Common myeloid progenitor, CD34-positive (primary cell): ENCODE results near the gene LTV1.

Experiments
- CTCF ChIA-PET: fragments of 350-600 bp; sonication (Branson Sonifier 250); formaldehyde crosslinking; loops from one replicate; lab custom pipeline; 2021; ENCODE audit warnings: antibody characterized with exemption; lab: Charles Lee
- POLR2A ChIA-PET: fragments of 350-600 bp; sonication (Branson Sonifier 250); formaldehyde crosslinking; loops from one replicate; lab custom pipeline; 2021; ENCODE audit warnings: antibody characterized with exemption; lab: Charles Lee
- DNase-seq, 3 donors: peaks; one replicate each; pipeline versions ENCODE4 v3.0.0 to v3.0.0-alpha.2; 2013
- H3K27ac ChIP-seq, 2 experiments: 1 replicate in 1 of 2; 2 replicates in 1 of 2; pipeline ENCODE4 v1.7.0; 2013; ENCODE audit warnings: inconsistent platforms in 2 of 2, low read length in 2 of 2, mild to moderate bottlenecking in 2 of 2, low read depth in 1 of 2, moderate library complexity in 1 of 2; ENCODE audit not compliant: severe bottlenecking in 2 of 2, insufficient read depth in 1 of 2, poor library complexity in 1 of 2
- H3K27me3 ChIP-seq, 5 experiments: replicated peaks in 2 of 5; 1 replicate in 3 of 5; 2 replicates in 2 of 5; pipeline versions ENCODE4 v1.6.1 to v1.7.0; 2013; ENCODE audit warnings: low read length in 4 of 5, mild to moderate bottlenecking in 2 of 5, moderate library complexity in 2 of 5, inconsistent platforms in 1 of 5; ENCODE audit not compliant: insufficient read depth in 5 of 5, control insufficient read depth in 4 of 5
- H3K36me3 ChIP-seq, 4 experiments: 1 replicate in 2 of 4; 2 replicates in 2 of 4; pipeline versions ENCODE4 v1.6.1 to v1.7.0; 2013; ENCODE audit warnings: low read length in 3 of 4, control low read depth in 1 of 4, mild to moderate bottlenecking in 1 of 4; ENCODE audit not compliant: control insufficient read depth in 4 of 4, insufficient read depth in 4 of 4
- H3K4me1 ChIP-seq, 4 experiments: 1 replicate in 3 of 4; 2 replicates in 1 of 4; pipeline versions ENCODE4 v1.6.1 to v1.7.1; 2013; ENCODE audit warnings: low read length in 3 of 4, mild to moderate bottlenecking in 3 of 4, control low read depth in 1 of 4, inconsistent platforms in 1 of 4, moderate library complexity in 1 of 4; ENCODE audit not compliant: control insufficient read depth in 4 of 4, insufficient read depth in 4 of 4; ENCODE audit errors: control extremely low read depth in 1 of 4
- H3K4me3 ChIP-seq, 7 experiments: 1 replicate in 4 of 7; 2 replicates in 3 of 7; pipeline versions ENCODE4 v1.5.1 to v1.7.0; 2013; ENCODE audit warnings: mild to moderate bottlenecking in 7 of 7, low read length in 6 of 7, moderate library complexity in 6 of 7, inconsistent platforms in 2 of 7, low read depth in 2 of 7, control low read depth in 1 of 7; ENCODE audit not compliant: insufficient read depth in 4 of 7, control insufficient read depth in 1 of 7; ENCODE audit errors: extremely low read depth in 1 of 7
- H3K9me3 ChIP-seq, 5 experiments: 1 replicate in 4 of 5; 2 replicates in 1 of 5; pipeline versions ENCODE4 v1.6.1 to v1.7.1; 2013; ENCODE audit warnings: low read length in 4 of 5, mild to moderate bottlenecking in 2 of 5, inconsistent platforms in 1 of 5, low read depth in 1 of 5, moderate library complexity in 1 of 5; ENCODE audit not compliant: control insufficient read depth in 4 of 5, insufficient read depth in 2 of 5; ENCODE audit errors: control extremely low read depth in 1 of 5
- WGBS: methylation state at CpG from one replicate; pipeline ENCODE4 v1.1.5; 2013; ENCODE audit not compliant: insufficient coverage; 5-methylcytosine and 5-hydroxymethylcytosine counted together

LTV1 gene

GRCh38 chr6:143806282-143807102, 36.6 kb upstream of the LTV1 start:
- ChIA-PET POLR2A (no interaction called here), CTCF (interaction anchor here (0.8 to 1.6 kb wide), 2 partner anchors 60 to 207 kb away, joined by 3 read pairs; no protein-coding TSS in a partner anchor)
- peak; percentile 23 to 72 (median 71) for DNase-seq
- no peaks in the 10 kb centered on the region for H3K9me3 ChIP-seq
- 100% methylated on average over 1 of the region's 8 CpGs for WGBS
- H3K36me3 ChIP-seq: peaks cover 6 to 10% (median 6%) of the 10 kb centered on the region in 4 experiments
- peaks cover 0 to 24% (median 0%) of the 10 kb centered on the region in 4 experiments for H3K4me1 ChIP-seq
- no peak overlapping the region for H3K4me3 ChIP-seq
- peak overlapping the region in 1 of 2 experiments; percentile 44 for H3K27ac ChIP-seq
- no peaks in the 10 kb centered on the region for H3K27me3 ChIP-seq

- Histone ChIP-seq H3K27ac (peak overlapping the region in 1 of 2 experiments; percentile 9), H3K27me3 (no peaks in the 10 kb centered on the region), H3K4me3 (no peak overlapping the region), H3K4me1 (peaks cover 0 to 24% (median 0%) of the 10 kb centered on the region in 4 experiments), H3K9me3 (no peaks in the 10 kb centered on the region), H3K36me3 (peaks cover 4 to 9% (median 6%) of the 10 kb centered on the region in 4 experiments)
- ChIA-PET POLR2A (no interaction called here), CTCF (interaction anchor here (1.6 kb wide), 1 partner anchor 206 kb away, joined by 3 read pairs; no protein-coding TSS in a partner anchor)
- peak in 1 of 3 donors; percentile 7 for DNase-seq
- WGBS: 100% methylated on average over 3 of the region's 6 CpGs
These were observed 35.9 kb upstream of the LTV1 start for GRCh38 chr6:143807103-143807772.

DNA sequence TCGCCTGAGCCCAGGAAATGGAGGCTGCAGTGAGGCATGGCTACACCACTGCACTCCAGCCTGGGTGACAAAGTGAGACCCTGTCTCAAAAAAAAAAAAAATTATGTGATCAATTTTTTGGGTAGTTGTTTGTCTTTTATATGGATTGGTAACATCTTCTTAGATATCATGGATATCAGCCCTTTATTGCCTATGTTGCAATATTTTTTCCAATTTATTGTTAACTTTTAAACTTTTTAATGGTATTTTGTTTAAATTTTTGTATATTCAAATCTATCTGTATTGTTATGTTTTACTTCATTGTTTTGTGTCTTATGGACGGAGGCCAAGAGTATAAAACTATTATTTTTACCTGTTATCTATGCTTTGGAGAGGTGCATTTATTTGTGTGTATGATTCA, 32.4 kb upstream of the LTV1 start:
- 100% methylated on average over 1 of the region's 2 CpGs for WGBS
- H3K4me1 ChIP-seq: peaks cover 0 to 19% (median 0%) of the 10 kb centered on the region in 4 experiments

DNA sequence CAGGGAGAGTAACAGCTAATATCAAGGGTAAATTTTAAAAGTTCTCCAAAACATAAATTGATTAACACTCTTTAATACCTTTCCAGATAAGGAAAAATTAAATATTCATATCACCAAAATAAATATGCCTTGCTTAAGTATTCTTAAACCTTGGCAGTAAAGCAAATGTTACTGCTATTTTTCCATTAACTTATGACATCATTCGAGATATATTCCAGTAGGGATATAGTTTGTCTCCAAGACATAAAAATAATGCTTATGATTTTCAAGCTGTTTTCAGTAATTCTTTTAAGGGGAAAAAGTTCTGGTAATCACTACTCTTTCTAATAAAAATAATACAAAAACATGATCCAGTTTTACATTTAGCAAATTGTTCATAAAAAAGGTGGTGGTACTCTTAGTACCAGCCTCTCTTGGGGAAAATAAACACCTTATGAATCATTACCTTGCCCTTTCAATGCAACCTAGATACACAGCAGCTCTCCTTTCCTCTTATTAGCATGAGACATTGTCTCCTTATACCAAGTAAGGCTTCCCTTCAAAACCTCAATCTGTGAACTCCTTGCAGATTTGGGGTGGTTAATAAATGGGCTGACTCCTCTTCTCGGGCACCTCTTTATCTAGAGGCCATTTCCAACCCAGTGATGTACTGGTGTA, 31.5 kb upstream of the LTV1 start:
- Histone ChIP-seq H3K9me3 (no peaks in the 10 kb centered on the region), H3K27ac (no peak overlapping the region), H3K27me3 (no peaks in the 10 kb centered on the region), H3K4me3 (no peak overlapping the region), H3K4me1 (peaks cover 0 to 10% (median 0%) of the 10 kb centered on the region in 4 experiments), H3K36me3 (peaks cover 4 to 8% (median 7%) of the 10 kb centered on the region in 4 experiments)
- ChIA-PET CTCF (interaction anchor here (1.2 kb wide), 1 partner anchor 19 kb away, joined by 3 read pairs; no protein-coding TSS in a partner anchor), POLR2A (no interaction called here)
- DNase-seq: no peak
- 100% methylated on average over 1 of the region's 2 CpGs for WGBS

More for the DNA sequence above, 32.4 kb upstream of the LTV1 start:
- no peaks in the 10 kb centered on the region for H3K9me3 ChIP-seq
- no peak for DNase-seq
- CTCF ChIA-PET: interaction anchor here (1.2 kb wide), 1 partner anchor 18 kb away, joined by 3 read pairs; no protein-coding TSS in a partner anchor
- no peak overlapping the region for H3K27ac ChIP-seq
- H3K36me3 ChIP-seq: peaks cover 4 to 8% (median 7%) of the 10 kb centered on the region in 4 experiments
- H3K4me3 ChIP-seq: no peak overlapping the region
- H3K27me3 ChIP-seq: no peaks in the 10 kb centered on the region
- POLR2A ChIA-PET: no interaction called here

DNA sequence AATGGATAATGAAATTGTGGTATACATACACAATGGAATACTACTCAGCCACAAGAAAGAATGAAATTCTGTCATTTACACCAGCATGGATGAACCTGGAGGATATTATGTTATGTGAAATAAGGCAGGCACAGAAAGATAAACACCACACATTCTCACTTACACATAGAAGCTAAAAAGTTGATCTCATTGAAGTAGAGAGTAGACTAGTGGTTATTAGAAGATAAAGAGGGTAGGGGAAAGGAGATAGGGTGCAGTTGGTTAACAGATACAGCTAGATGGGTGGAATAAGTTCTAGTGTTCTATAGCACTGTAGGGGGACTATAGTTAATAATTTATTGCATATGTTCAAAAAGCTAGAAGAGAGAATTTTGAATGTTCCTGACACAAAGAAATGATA, 25.5 kb upstream of the LTV1 start:
- ChIA-PET CTCF (no interaction called here), POLR2A (no interaction called here)
- Histone ChIP-seq H3K4me1 (no peaks in the 10 kb centered on the region), H3K27ac (no peak overlapping the region), H3K27me3 (no peaks in the 10 kb centered on the region), H3K36me3 (peaks cover 0 to 7% (median 1%) of the 10 kb centered on the region in 4 experiments), H3K4me3 (no peak overlapping the region), H3K9me3 (no peaks in the 10 kb centered on the region)
- no peak for DNase-seq

DNA sequence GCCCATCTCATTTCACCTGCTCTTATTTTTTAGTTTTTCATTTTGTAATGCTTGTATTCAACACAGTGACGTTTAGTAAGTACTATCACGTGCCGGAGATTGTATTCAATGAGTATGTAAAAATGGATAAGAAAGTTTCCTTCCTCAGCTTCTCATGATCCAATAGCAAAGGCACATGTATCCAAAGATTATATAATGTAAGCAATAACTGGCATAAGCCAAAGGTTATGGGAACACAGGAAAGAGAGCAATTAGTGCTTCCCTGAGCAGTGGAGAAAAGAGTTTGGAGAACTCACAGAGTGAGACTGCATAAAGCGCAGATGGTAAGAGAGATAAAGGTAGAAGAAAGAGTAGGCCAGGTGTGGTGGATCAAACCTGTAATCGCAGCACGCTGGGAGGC, 21.8 kb upstream of the LTV1 start:
- H3K4me3 ChIP-seq: no peak overlapping the region
- DNase-seq: no peak
- no peaks in the 10 kb centered on the region for H3K27me3 ChIP-seq
- ChIA-PET CTCF (interaction anchor here (0.9 to 1.2 kb wide), 2 partner anchors 12 to 98 kb away, joined by 3 read pairs; no protein-coding TSS in a partner anchor), POLR2A (no interaction called here)
- no peaks in the 10 kb centered on the region for H3K4me1 ChIP-seq
- no peak overlapping the region for H3K27ac ChIP-seq
- peaks cover 0 to 7% (median 3%) of the 10 kb centered on the region in 4 experiments for H3K36me3 ChIP-seq
- WGBS: 86% methylated on average over 1 of the region's 6 CpGs
- no peaks in the 10 kb centered on the region for H3K9me3 ChIP-seq
